H1 (cell line): ENCODE data around the gene EPB41L4B. TPM values are rescaled to one million over a fixed set of nuclear protein-coding genes. Genes with fewer than 3 reads are reported as not detected.

Source experiments
- CTCF ChIA-PET: fragments of 300-600 bp; sonication (Branson Sonifier 250); formaldehyde crosslinking; loops from one replicate; lab custom pipeline; 2021; ENCODE audit not compliant: partially characterized antibody; lab: Charles Lee
- POLR2A ChIA-PET: fragments of 300-600 bp; sonication (Branson Sonifier 250); formaldehyde crosslinking; loops from one replicate; lab custom pipeline; 2021; ENCODE audit warnings: inconsistent platforms; ENCODE audit not compliant: partially characterized antibody; lab: Charles Lee
- DNase-seq, 2 experiments: peaks; one replicate each; pipeline versions ENCODE4 v3.0.0 to v3.0.0-alpha.2; 2010 to 2022; ENCODE audit warnings: low spot score in 2 of 2, low read depth in 1 of 2, mixed read lengths in 1 of 2
- FAIRE-seq: peaks from 2 replicates; lab custom pipeline; 2011; peaks lifted over from hg19 to GRCh38; lab: Jason Lieb, UNC
- H2AFZ ChIP-seq: 2 replicates; pipeline ENCODE4 v1.8.1; 2012; ENCODE audit warnings: low read length, inconsistent platforms
- H2AK5ac ChIP-seq: 2 replicates; pipeline ENCODE4 v1.6.1; 2013; ENCODE audit warnings: low read depth, low read length
- H2BK120ac ChIP-seq: replicated peaks from 2 replicates; pipeline ENCODE3; 2013; ENCODE audit warnings: low read depth, low read length, inconsistent platforms
- H2BK12ac ChIP-seq: 2 replicates; pipeline ENCODE4 v1.6.1; 2013; ENCODE audit warnings: low read depth, low read length
- H2BK15ac ChIP-seq: 2 replicates; pipeline ENCODE4 v1.6.1; 2013; ENCODE audit warnings: low read length
- H2BK20ac ChIP-seq: 2 replicates; pipeline ENCODE4 v1.6.1; 2013; ENCODE audit warnings: low read length
- H2BK5ac ChIP-seq: 2 replicates; pipeline ENCODE4 v1.6.1; 2013; ENCODE audit warnings: low read depth, low read length
- H3K14ac ChIP-seq: 2 replicates; pipeline ENCODE4 v1.6.1; 2013; ENCODE audit warnings: inconsistent platforms; ENCODE audit not compliant: insufficient read length
- H3K18ac ChIP-seq: 2 replicates; pipeline ENCODE4 v1.6.1; 2013; ENCODE audit warnings: low read length; ENCODE audit errors: extremely low read depth
- H3K23ac ChIP-seq: 2 replicates; pipeline ENCODE4 v1.6.1; 2013; ENCODE audit warnings: inconsistent platforms; ENCODE audit not compliant: insufficient read length
- H3K23me2 ChIP-seq: 2 replicates; pipeline ENCODE4 v1.6.1; 2013; ENCODE audit warnings: low read depth, low read length
- H3K27ac ChIP-seq: 2 replicates; pipeline ENCODE4 v1.6.1; 2011; ENCODE audit warnings: low read depth, low read length, inconsistent platforms
- H3K27me3 ChIP-seq, 4 experiments: replicated peaks in 1 of 4; 1 replicate in 1 of 4; 2 replicates in 3 of 4; pipeline versions ENCODE4 v1.6.1 to v1.8.1; 2011 to 2013; ENCODE audit warnings: low read length in 3 of 4, mild to moderate bottlenecking in 3 of 4, inconsistent platforms in 2 of 4, mixed read lengths in 2 of 4, moderate library complexity in 1 of 4; ENCODE audit not compliant: control insufficient read depth in 3 of 4, insufficient read depth in 3 of 4; ENCODE audit errors: extremely low read depth in 1 of 4
- H3K36me3 ChIP-seq, 4 experiments: 2 replicates each; pipeline versions ENCODE4 v1.6.1 to v1.8.1; 2011 to 2013; ENCODE audit warnings: mild to moderate bottlenecking in 4 of 4, low read length in 3 of 4, moderate library complexity in 2 of 4, control low read depth in 1 of 4, inconsistent platforms in 1 of 4; ENCODE audit not compliant: insufficient read depth in 4 of 4, control insufficient read depth in 2 of 4
- H3K4ac ChIP-seq: replicated peaks from 2 replicates; pipeline ENCODE3; 2013; ENCODE audit warnings: low read length, low read depth, mixed read lengths, inconsistent platforms; ENCODE audit not compliant: insufficient read length
- H3K4me1 ChIP-seq, 4 experiments: replicated peaks in 1 of 4; 1 replicate in 1 of 4; 2 replicates in 3 of 4; pipeline versions ENCODE4 v1.6.1 to v1.8.1; 2011 to 2013; ENCODE audit warnings: low read length in 3 of 4, inconsistent platforms in 2 of 4, mixed read lengths in 1 of 4; ENCODE audit not compliant: insufficient read depth in 4 of 4, control insufficient read depth in 3 of 4
- H3K4me2 ChIP-seq, 2 experiments: 2 replicates each; pipeline versions ENCODE4 v1.6.1 to v1.8.1; 2011 to 2013; ENCODE audit warnings: low read depth in 2 of 2, low read length in 2 of 2, control low read depth in 1 of 2, inconsistent platforms in 1 of 2, mild to moderate bottlenecking in 1 of 2; ENCODE audit not compliant: insufficient read depth in 1 of 2
- H3K4me3 ChIP-seq, 4 experiments: fragments of 200-600, 300-600 bp in 1 of 4; sonication (generic), shearing (Covaris generic), sonication (Bioruptor Twin) in 1 of 4; 2 replicates each; pipeline versions ENCODE4 v1.5.1 to v1.8.1; 2011 to 2016; ENCODE audit warnings: low read length in 4 of 4, low read depth in 3 of 4, control low read depth in 2 of 4, inconsistent platforms in 2 of 4, mild to moderate bottlenecking in 2 of 4, mixed read lengths in 1 of 4, moderate library complexity in 1 of 4; ENCODE audit not compliant: insufficient read depth in 2 of 4; ENCODE audit errors: extremely low read depth in 1 of 4
- H3K56ac ChIP-seq: replicated peaks from 2 replicates; pipeline ENCODE3; 2013; ENCODE audit warnings: low read depth, mild to moderate bottlenecking, mixed read lengths, low read length, inconsistent platforms; ENCODE audit not compliant: insufficient read length
- H3K79me1 ChIP-seq: 2 replicates; pipeline ENCODE4 v1.6.1; 2013; ENCODE audit warnings: low read depth, low read length, control low read depth
- H3K79me2 ChIP-seq, 2 experiments: 2 replicates each; pipeline versions ENCODE4 v1.6.1 to v1.8.1; 2012 to 2013; ENCODE audit warnings: low read length in 2 of 2, mild to moderate bottlenecking in 2 of 2, inconsistent platforms in 1 of 2; ENCODE audit not compliant: insufficient read depth in 2 of 2, control insufficient read depth in 1 of 2
- H3K9ac ChIP-seq, 4 experiments: replicated peaks in 1 of 4; 1 replicate in 1 of 4; 2 replicates in 3 of 4; pipeline versions ENCODE4 v1.6.1 to v1.8.1; 2011 to 2013; ENCODE audit warnings: low read depth in 3 of 4, low read length in 3 of 4, control low read depth in 2 of 4, mild to moderate bottlenecking in 2 of 4, moderate library complexity in 2 of 4, inconsistent platforms in 1 of 4; ENCODE audit errors: extremely low read depth in 1 of 4
- H3K9me3 ChIP-seq, 2 experiments: 2 replicates each; pipeline versions ENCODE4 v1.6.1 to v1.8.1; 2012 to 2013; ENCODE audit warnings: mild to moderate bottlenecking in 2 of 2, moderate library complexity in 2 of 2, control low read depth in 1 of 2, inconsistent platforms in 1 of 2, low read depth in 1 of 2, low read length in 1 of 2, mixed read lengths in 1 of 2; ENCODE audit not compliant: insufficient read depth in 2 of 2
- H4K20me1 ChIP-seq, 2 experiments: replicated peaks in 1 of 2; 2 replicates each; pipeline versions ENCODE3 to v1.8.1; 2011 to 2013; ENCODE audit warnings: inconsistent platforms in 2 of 2, low read length in 2 of 2, mild to moderate bottlenecking in 1 of 2; ENCODE audit not compliant: insufficient read depth in 2 of 2, control insufficient read depth in 1 of 2
- H4K5ac ChIP-seq: 2 replicates; pipeline ENCODE4 v1.6.1; 2013; ENCODE audit warnings: low read length, low read depth, mixed read lengths, inconsistent platforms; ENCODE audit not compliant: insufficient read length
- H4K8ac ChIP-seq: 2 replicates; pipeline ENCODE4 v1.8.0; 2013; ENCODE audit warnings: mild to moderate bottlenecking, moderate library complexity, low read length, inconsistent platforms; ENCODE audit not compliant: insufficient read depth; ENCODE audit errors: extremely low read depth
- H4K91ac ChIP-seq: replicated peaks from 2 replicates; pipeline ENCODE3; 2013; ENCODE audit warnings: low read length, mixed read lengths, inconsistent platforms; ENCODE audit not compliant: insufficient read length
- CBX5 ChIP-seq: fragments of 300-800, 300-1000 bp; sonication (generic); IDR thresholded peaks from 2 replicates; pipeline ENCODE4 v1.7.1; 2016; ENCODE audit warnings: antibody characterized with exemption, low read length, low read depth
- CHD1 ChIP-seq: IDR thresholded peaks from 2 replicates; pipeline ENCODE4 v1.6.1; 2012; ENCODE audit warnings: low read depth, low read length, improper control_type of control experiment
- EZH2 ChIP-seq: fragments of 200-600 bp; sonication (generic); IDR thresholded peaks from 2 replicates; pipeline ENCODE4 v1.7.1; 2012; ENCODE audit warnings: low read depth, mild to moderate bottlenecking, moderate library complexity, low read length, inconsistent platforms; ENCODE audit not compliant: severe bottlenecking
- HDAC6 ChIP-seq: IDR thresholded peaks from one replicate; pipeline ENCODE4 v1.7.1; 2012; ENCODE audit warnings: low read depth, mild to moderate bottlenecking, inconsistent platforms, low read length, moderate library complexity
- NANOG ChIP-seq: IDR thresholded peaks from 2 replicates; pipeline ENCODE4 v1.6.1; 2011; ENCODE audit warnings: low read length, low read depth, mild to moderate bottlenecking, inconsistent platforms; ENCODE audit not compliant: insufficient read depth, poor library complexity, severe bottlenecking
- NRF1 ChIP-seq: IDR thresholded peaks from 2 replicates; pipeline ENCODE4 v1.6.1; 2011; ENCODE audit warnings: mild to moderate bottlenecking, low read depth, low read length, improper control_type of control experiment
- POLR2A ChIP-seq, 2 experiments: IDR thresholded peaks; 1 replicate in 1 of 2; 2 replicates in 1 of 2; pipeline ENCODE4 v1.6.1; 2011; ENCODE audit warnings: low read depth in 2 of 2, low read length in 2 of 2, mild to moderate bottlenecking in 2 of 2; ENCODE audit errors: control extremely low read depth in 1 of 2
- POLR2AphosphoS5 ChIP-seq: IDR thresholded peaks from 2 replicates; pipeline ENCODE4 v1.6.1; 2011; ENCODE audit warnings: low read depth, low read length
- RFX5 ChIP-seq: IDR thresholded peaks from 2 replicates; pipeline ENCODE4 v1.6.1; 2011; ENCODE audit warnings: low read depth, low read length, improper control_type of control experiment, borderline replicate concordance
- SAP30 ChIP-seq: fragments of 300-600 bp; sonication (generic); IDR thresholded peaks from 2 replicates; pipeline ENCODE4 v1.7.1; 2012; ENCODE audit warnings: low read length, moderate library complexity, mild to moderate bottlenecking, inconsistent platforms; ENCODE audit not compliant: insufficient read depth, insufficient replicate concordance
- SP4 ChIP-seq: IDR thresholded peaks from 2 replicates; pipeline ENCODE4 v1.6.1; 2012; ENCODE audit warnings: low read length, inconsistent platforms
- WGBS, 2 experiments: shearing (Covaris generic) in 1 of 2; methylation state at CpG; one replicate each; pipeline versions ENCODE4 v1.1.6 to v1.1.7; 2013 to 2015; ENCODE audit warnings: low lambda C conversion rate in 2 of 2, mixed read lengths in 2 of 2, inconsistent platforms in 1 of 2, low coverage in 1 of 2, missing lambda C conversion rate in 1 of 2; ENCODE audit not compliant: insufficient replicate concordance in 2 of 2, insufficient coverage in 1 of 2, insufficient read length in 1 of 2; ENCODE audit errors: extremely low coverage in 1 of 2, missing lambda C conversion rate in 1 of 2; 5-methylcytosine and 5-hydroxymethylcytosine counted together
- polyA plus RNA-seq, 7 experiments: library from polyadenylated mRNA; depleted of rRNA in 3 of 7; stranded (reverse) in 5 of 7; unstranded in 2 of 7; fragments of >200 nt in 5 of 7; fragments of 200-250 nt in 2 of 7; gene quantifications; 1 replicate in 5 of 7; 2 replicates in 1 of 7; 4 replicates in 1 of 7; pipeline versions ENCODE4 v1.2.1 to v1.2.3, GENCODE V29; 2011 to 2013; ENCODE audit warnings: missing spikeins in 2 of 7, mixed read lengths in 2 of 7
- total RNA-seq: library from RNA; stranded (reverse); fragmentation: NEBNext Ultra II Directional; extraction: Animal tissue kit (Norgen Biotek cat#: 25700); gene quantifications from 2 replicates; pipeline ENCODE4 v1.2.1, GENCODE V29; 2021

EPB41L4B gene
- total and polyA plus RNA-seq, 2 of the 8 experiments (the other 6 are each of a cell fraction or from before 2014, with no cell fraction given): 11.9 to 25.0 TPM

GRCh38 chr9:109213285-109214121 lies 107.4 kb downstream of the EPB41L4B start:
- Histone ChIP-seq H2AFZ (no peak overlapping the region), H4K91ac (no peak overlapping the region), H3K79me1 (no peaks in the 10 kb centered on the region), H3K79me2 (no peaks in the 10 kb centered on the region), H2BK20ac (no peak overlapping the region), H3K23ac (no peak overlapping the region), H3K9me3 (no peaks in the 10 kb centered on the region), H2BK15ac (no peak overlapping the region), H3K27me3 (no peaks in the 10 kb centered on the region), H3K36me3 (no peaks in the 10 kb centered on the region), H3K9ac (no peak overlapping the region), H4K5ac (no peak overlapping the region), H4K8ac (no peak overlapping the region), H3K14ac (no peak overlapping the region), H3K18ac (no peak overlapping the region), H3K23me2 (no peaks in the 10 kb centered on the region), H3K4me3 (no peak overlapping the region), H2BK12ac (no peak overlapping the region), H4K20me1 (no peaks in the 10 kb centered on the region), H3K4me2 (no peak overlapping the region), H3K56ac (no peak overlapping the region), H3K4me1 (no peaks in the 10 kb centered on the region), H3K27ac (no peak overlapping the region), H2AK5ac (no peak overlapping the region), H2BK120ac (no peak overlapping the region), H3K4ac (no peak overlapping the region), H2BK5ac (no peak overlapping the region)
- POLR2A ChIA-PET: no interaction called here
- DNase-seq (no peak), FAIRE-seq (no peak)
- WGBS, 2 experiments: 84% methylated on average over 10 of the region's 11 CpGs; no CpG with 5 or more reads in 1 of the 2 experiments
- CTCF ChIA-PET: interaction anchor here (1.4 to 3.0 kb wide), 6 partner anchors 8 to 133 kb away, joined by 3 to 15 read pairs (median 6); no protein-coding TSS in a partner anchor
- TF ChIP-seq SAP30 (no peak), POLR2A (IDR thresholded peaks at IDR 0.05; ENCODE audit: control extremely low read depth in 1 of 2, low read depth in 2 of 2, low read length in 2 of 2) (no peak), EZH2 (no peak), SP4 (no peak), NRF1 (no peak), NANOG (no peak), RFX5 (no peak), HDAC6 (no peak), CBX5 (no peak), CHD1 (no peak), POLR2AphosphoS5 (no peak)
